Islet of Langerhans (tissue), 1 donor: ENCODE results near the gene PSMB11.

ENCODE experiments used
- FAIRE-seq: peaks from one replicate; lab custom pipeline; 2011; peaks lifted over from hg19 to GRCh38; lab: Jason Lieb, UNC

The PSMB11 gene

DNA sequence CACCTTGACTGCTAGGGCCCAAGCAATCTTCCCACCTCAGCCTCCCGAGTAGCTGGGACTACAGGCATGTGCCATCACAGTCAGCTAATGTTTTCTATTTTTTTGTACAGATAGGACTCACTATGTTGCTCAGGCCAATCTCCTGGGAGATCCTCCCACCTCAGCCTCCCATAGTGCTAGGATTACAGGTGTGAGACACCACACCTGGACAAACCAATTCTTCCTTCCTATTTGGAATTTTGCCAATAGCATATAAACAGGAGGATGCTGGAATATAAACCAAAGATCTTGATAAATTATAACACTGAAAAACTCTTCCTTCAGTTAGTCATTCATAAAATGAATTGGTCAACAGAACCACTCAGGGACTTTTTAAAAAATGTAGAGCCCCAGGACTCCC lies 44.6 kb downstream of the PSMB11 start:
- FAIRE-seq = no peak

- FAIRE-seq = no peak
Measured at GRCh38 chr14:23089498-23090253, 47.7 kb downstream of the PSMB11 start.

GRCh38 chr14:23090254-23090636 lies 48.2 kb downstream of the PSMB11 start:
- no peak for FAIRE-seq

DNA sequence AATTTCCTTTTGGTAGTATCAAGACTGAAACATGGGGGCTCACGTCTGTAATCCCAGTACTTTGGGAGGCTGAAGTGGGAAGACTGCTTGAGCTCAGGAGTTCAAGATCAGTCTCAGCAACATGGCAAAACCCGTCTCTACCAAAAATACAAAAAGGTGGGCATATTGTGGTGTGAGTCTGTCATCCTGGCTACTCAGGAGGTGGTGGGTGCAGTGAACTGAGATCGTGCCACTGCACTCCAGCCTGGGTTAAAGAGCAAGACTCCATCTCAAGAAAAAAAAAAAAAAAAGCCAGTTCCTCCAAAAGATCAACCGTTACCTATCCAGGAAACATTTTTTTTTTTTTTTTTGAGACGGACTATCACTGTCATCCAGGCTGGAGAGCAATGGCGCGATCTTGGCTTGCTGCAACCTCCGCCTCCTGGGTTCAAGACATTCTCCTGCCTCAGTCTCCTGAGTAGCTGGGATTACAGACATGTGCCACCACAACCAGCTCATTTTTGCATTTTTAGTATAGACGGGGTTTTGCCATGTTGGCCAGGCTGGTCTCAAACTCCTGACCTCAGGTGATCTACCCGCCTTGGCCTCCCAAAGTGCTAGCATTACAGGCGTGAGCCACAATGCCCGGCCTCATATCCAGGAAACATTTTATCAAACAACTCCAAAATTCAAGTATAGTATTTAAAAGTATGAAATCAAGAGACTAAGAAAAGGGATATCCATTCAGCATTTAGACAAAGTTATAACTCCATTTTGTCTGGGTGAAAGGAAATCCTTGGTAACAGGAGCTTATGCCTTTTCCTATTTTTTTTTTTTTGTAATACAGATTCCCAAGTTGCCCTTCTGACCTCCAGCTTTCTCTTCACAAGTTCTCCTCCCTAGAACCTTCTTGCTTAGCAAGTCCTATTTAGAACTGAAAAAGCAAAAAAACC lies 49.5 kb downstream of the PSMB11 start:
- FAIRE-seq = no peak

- no peak for FAIRE-seq
Measured at GRCh38 chr14:23093104-23093503, 51.1 kb downstream of the PSMB11 start.

GRCh38 chr14:23093526-23093925 lies 51.5 kb downstream of the PSMB11 start:
- no peak for FAIRE-seq
